Mesodermal cell (in vitro differentiated cells): ENCODE data around the gene RASA3.
A peak's percentile ranks its signal among the peaks of the same experiment; 100 is the strongest.

Source experiments
- H3K27ac ChIP-seq: 2 replicates; pipeline ENCODE4 v1.7.0; 2013; ENCODE audit warnings: mild to moderate bottlenecking, low read depth, low read length, moderate library complexity; ENCODE audit not compliant: severe bottlenecking
- H3K36me3 ChIP-seq: 2 replicates; pipeline ENCODE4 v1.7.1; 2013; ENCODE audit warnings: mild to moderate bottlenecking, low read length, moderate library complexity; ENCODE audit not compliant: control insufficient read depth, insufficient read depth
- H3K4me1 ChIP-seq: one replicate; pipeline ENCODE4 v1.7.1; 2013; ENCODE audit warnings: mild to moderate bottlenecking, low read length; ENCODE audit not compliant: insufficient read depth, control insufficient read depth, poor library complexity, severe bottlenecking
- H3K4me3 ChIP-seq: 2 replicates; pipeline ENCODE4 v1.7.0; 2013; ENCODE audit warnings: low read length, control low read depth, mild to moderate bottlenecking; ENCODE audit not compliant: insufficient read depth, poor library complexity, severe bottlenecking; ENCODE audit errors: extremely low read depth
- H3K9me3 ChIP-seq: 2 replicates; pipeline ENCODE4 v1.7.1; 2013; ENCODE audit warnings: mild to moderate bottlenecking, low read length, moderate library complexity; ENCODE audit not compliant: control insufficient read depth
- WGBS, 2 experiments: methylation state at CpG; one replicate each; pipeline ENCODE4 v1.1.5; 2013; ENCODE audit warnings: missing lambda C conversion rate in 2 of 2; ENCODE audit not compliant: insufficient coverage in 2 of 2; 5-methylcytosine and 5-hydroxymethylcytosine counted together

RASA3 gene

GRCh38 chr13:114123876-114124275 lies 8.5 kb downstream of the RASA3 start:
- 93 to 96% methylated on average over 13 to 14 of the region's 14 CpGs for WGBS, 2 experiments
- H3K9me3 ChIP-seq = no peaks in the 10 kb centered on the region
- H3K27ac ChIP-seq = no peak overlapping the region
- H3K36me3 ChIP-seq = peaks cover 31% of the 10 kb centered on the region
- H3K4me1 ChIP-seq = peaks cover 64% of the 10 kb centered on the region
- H3K4me3 ChIP-seq = no peak overlapping the region

DNA sequence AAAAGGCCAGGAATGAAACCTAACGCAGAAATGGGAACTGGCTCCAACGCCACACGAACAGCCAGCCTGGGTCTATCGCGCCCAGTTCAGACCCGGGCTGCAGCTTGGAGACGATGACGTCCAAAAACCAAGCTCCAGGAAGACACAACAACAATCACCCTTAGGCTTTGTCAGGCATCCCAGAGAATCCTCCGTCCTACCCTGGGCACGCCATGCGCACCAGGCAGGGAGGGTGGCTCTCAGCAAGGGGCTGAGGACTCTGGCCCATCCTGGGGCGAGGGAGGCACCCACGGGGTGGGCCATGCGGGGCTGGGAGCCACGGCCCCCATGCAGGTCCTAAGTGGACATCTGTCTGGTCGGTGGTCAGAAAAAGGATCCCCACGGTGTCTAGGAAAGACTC lies 9.0 kb downstream of the RASA3 start:
- H3K9me3 ChIP-seq = no peaks in the 10 kb centered on the region
- peak overlapping the region; percentile 23 for H3K27ac ChIP-seq
- peaks cover 61% of the 10 kb centered on the region for H3K4me1 ChIP-seq
- 94 to 96% methylated on average over 10 to 16 of the region's 17 CpGs for WGBS, 2 experiments
- peaks cover 29% of the 10 kb centered on the region for H3K36me3 ChIP-seq
- no peak overlapping the region for H3K4me3 ChIP-seq

DNA sequence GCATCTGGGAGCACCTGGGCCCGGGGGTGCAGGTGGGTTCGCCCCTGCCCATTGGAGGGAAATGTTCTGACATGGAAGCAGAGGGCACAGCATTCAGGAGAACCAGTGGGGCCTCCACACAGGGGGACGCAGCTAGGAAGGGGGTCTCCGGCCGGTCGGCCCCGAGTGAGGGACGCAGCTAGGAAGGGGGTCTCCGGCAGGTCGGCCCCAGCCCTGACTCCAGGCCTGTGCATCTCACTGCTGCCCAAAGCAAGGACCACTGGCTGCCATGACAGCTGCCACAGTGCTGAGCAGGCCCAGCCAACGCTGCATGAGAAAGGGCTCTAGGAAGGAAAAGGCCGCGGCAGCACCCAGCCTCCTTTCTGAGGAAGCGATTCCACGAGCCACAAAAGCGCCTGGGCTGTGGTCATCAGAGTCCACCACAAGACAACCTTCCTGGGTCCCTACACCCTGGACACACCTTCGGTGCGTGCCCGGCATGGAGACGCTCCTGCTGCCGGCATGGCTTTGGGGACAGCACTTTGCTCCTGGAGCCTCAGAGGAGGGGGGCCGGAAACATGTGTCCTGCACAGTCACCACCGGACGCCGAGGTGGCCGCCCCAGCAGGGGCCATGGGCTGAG lies 9.7 kb downstream of the RASA3 start:
- Histone ChIP-seq H3K4me1 (peaks cover 61% of the 10 kb centered on the region), H3K27ac (peak overlapping the region; percentile 91), H3K36me3 (peaks cover 21% of the 10 kb centered on the region), H3K9me3 (no peaks in the 10 kb centered on the region), H3K4me3 (no peak overlapping the region)
- WGBS, 2 experiments = 96 to 99% methylated on average over 21 to 26 of the region's 26 CpGs

DNA sequence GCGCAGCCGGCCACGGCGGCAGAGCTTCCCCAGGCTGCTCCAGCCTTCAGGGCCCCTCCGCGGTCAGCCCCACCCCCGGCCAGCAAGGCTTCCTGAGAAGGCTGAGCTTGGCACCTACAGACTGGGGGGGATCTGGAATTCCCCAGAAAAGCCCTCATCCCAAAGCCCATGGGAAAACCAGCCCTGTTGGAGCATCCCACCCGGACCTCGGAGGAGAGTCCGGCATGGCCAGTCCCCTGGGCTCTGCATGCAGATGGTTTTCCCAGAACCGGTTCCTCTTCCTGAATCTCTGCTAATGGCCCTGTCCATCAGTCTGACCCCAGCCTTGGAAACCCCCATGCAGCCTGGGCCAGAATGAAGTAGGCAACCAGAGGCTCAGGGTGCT lies 10.3 kb downstream of the RASA3 start:
- H3K4me1 ChIP-seq = peaks cover 57% of the 10 kb centered on the region
- peak overlapping the region; percentile 91 for H3K27ac ChIP-seq
- H3K36me3 ChIP-seq = peaks cover 21% of the 10 kb centered on the region
- no peak overlapping the region for H3K4me3 ChIP-seq
- no peaks in the 10 kb centered on the region for H3K9me3 ChIP-seq
- 72 to 82% methylated on average over 7 to 11 of the region's 11 CpGs for WGBS, 2 experiments

- WGBS, 2 experiments = 82 to 89% methylated on average over 16 to 18 of the region's 24 CpGs
- no peaks in the 10 kb centered on the region for H3K9me3 ChIP-seq
- no peak overlapping the region for H3K4me3 ChIP-seq
- peak overlapping the region; percentile 91 for H3K27ac ChIP-seq
- peaks cover 24% of the 10 kb centered on the region for H3K36me3 ChIP-seq
- peaks cover 54% of the 10 kb centered on the region for H3K4me1 ChIP-seq
Measured at GRCh38 chr13:114121496-114122126, 10.8 kb downstream of the RASA3 start.

DNA sequence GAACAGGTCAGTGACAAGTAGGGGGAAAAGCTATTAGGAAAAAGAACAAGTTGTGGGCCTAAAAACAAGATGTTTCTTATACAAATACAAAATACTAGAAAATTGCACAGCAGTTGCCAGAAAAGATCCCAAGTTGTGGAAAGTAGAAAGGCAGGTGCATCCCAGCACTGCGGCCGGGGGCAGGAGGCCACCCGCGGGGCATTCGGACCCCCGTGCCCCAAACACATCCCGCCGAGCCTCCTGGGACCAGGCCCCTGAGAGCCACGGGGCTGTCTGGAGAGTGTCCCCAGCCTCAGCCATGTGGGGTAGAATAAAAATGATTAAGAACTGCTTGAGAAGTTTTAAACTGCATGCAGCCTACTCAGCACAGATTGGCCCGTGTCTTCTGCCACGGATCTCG lies 11.4 kb downstream of the RASA3 start:
- no peak overlapping the region for H3K4me3 ChIP-seq
- 94 to 98% methylated on average over 5 to 9 of the region's 12 CpGs for WGBS, 2 experiments
- no peaks in the 10 kb centered on the region for H3K9me3 ChIP-seq
- H3K36me3 ChIP-seq = peaks cover 30% of the 10 kb centered on the region
- peaks cover 59% of the 10 kb centered on the region for H3K4me1 ChIP-seq
- peak overlapping the region; percentile 91 for H3K27ac ChIP-seq

GRCh38 chr13:114120591-114121011 lies 11.8 kb downstream of the RASA3 start:
- peaks cover 64% of the 10 kb centered on the region for H3K4me1 ChIP-seq
- peak overlapping the region; percentile 91 for H3K27ac ChIP-seq
- H3K9me3 ChIP-seq = no peaks in the 10 kb centered on the region
- H3K36me3 ChIP-seq = peaks cover 33% of the 10 kb centered on the region
- no peak overlapping the region for H3K4me3 ChIP-seq
- 39 to 50% methylated on average over 8 of the region's 10 CpGs for WGBS, 2 experiments

GRCh38 chr13:114119196-114119595 lies 13.2 kb downstream of the RASA3 start:
- Histone ChIP-seq H3K36me3 (peaks cover 33% of the 10 kb centered on the region), H3K4me3 (peak overlapping the region; percentile 12), H3K27ac (peak overlapping the region; percentile 100), H3K9me3 (no peaks in the 10 kb centered on the region), H3K4me1 (peaks cover 74% of the 10 kb centered on the region)
- WGBS, 2 experiments = 2% methylated on average over 8 to 9 of the region's 14 CpGs

GRCh38 chr13:114118511-114119123 lies 13.8 kb downstream of the RASA3 start:
- Histone ChIP-seq H3K27ac (peak overlapping the region; percentile 100), H3K9me3 (no peaks in the 10 kb centered on the region), H3K4me3 (peak overlapping the region; percentile 12), H3K4me1 (peaks cover 71% of the 10 kb centered on the region), H3K36me3 (peaks cover 35% of the 10 kb centered on the region)
- 43 to 51% methylated on average over 6 to 8 of the region's 11 CpGs for WGBS, 2 experiments

DNA sequence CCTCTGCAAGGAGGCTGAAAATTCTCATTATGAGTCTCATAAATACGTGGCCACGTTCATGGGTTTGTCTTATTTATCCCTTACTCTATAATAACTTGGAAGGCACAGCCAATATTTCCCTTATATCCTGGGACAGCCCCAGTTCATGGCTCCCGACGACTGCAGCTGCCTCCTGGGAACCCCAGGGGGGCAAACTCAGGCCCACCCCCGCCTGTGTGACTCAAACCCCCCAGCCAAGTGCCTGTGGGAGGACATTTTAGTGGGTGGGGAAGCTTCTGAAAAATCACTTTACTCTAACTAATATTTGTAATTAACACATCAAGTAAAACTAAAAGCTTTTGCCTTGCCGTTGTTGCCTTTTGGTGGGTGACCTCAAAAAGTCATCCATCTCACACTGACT lies 14.3 kb downstream of the RASA3 start:
- Histone ChIP-seq H3K9me3 (no peaks in the 10 kb centered on the region), H3K27ac (peak overlapping the region; percentile 100), H3K4me3 (no peak overlapping the region), H3K4me1 (peaks cover 68% of the 10 kb centered on the region), H3K36me3 (peaks cover 38% of the 10 kb centered on the region)
- 78 to 95% methylated on average over 3 of the region's 6 CpGs for WGBS, 2 experiments
